WI38 (cell line): ENCODE measurements around the gene MAT2B.
"Not testable (repeated sequence)": the region's sequence is repeated elsewhere in the genome, so short reads cannot be mapped to it uniquely, and the experiment has no call there.

Experiments used
- H3K4me3 ChIP-seq: 2 replicates; pipeline ENCODE4 v1.5.1; 2011; ENCODE audit warnings: low read depth, mild to moderate bottlenecking, control low read depth, low read length
- CTCF ChIP-seq: IDR thresholded peaks from 2 replicates; pipeline ENCODE4 v1.5.1; 2012; ENCODE audit warnings: low read depth, mild to moderate bottlenecking, control low read depth, low read length

The MAT2B gene

GRCh38 chr5:163525096-163525495 is 19.7 kb downstream of the MAT2B start:
- no peak for TF ChIP-seq CTCF
- H3K4me3 ChIP-seq = no peak overlapping the region

GRCh38 chr5:163529698-163530097 is 24.3 kb downstream of the MAT2B start:
- TF ChIP-seq CTCF = no peak
- H3K4me3 ChIP-seq = no peak overlapping the region

GRCh38 chr5:163531272-163531671 is 25.9 kb downstream of the MAT2B start:
- TF ChIP-seq CTCF = no peak
- H3K4me3 ChIP-seq = no peak overlapping the region

GRCh38 chr5:163532171-163533084 is 27.0 kb downstream of the MAT2B start:
- H3K4me3 ChIP-seq = no peak overlapping the region
- no peak for TF ChIP-seq CTCF

GRCh38 chr5:163533223-163533622 is 27.8 kb downstream of the MAT2B start:
- TF ChIP-seq CTCF = no peak
- H3K4me3 ChIP-seq = no peak overlapping the region

- TF ChIP-seq CTCF = no peak
- H3K4me3 ChIP-seq = no peak overlapping the region
Measured at GRCh38 chr5:163534492-163535094, 29.2 kb downstream of the MAT2B start.

- H3K4me3 ChIP-seq = no peak overlapping the region
- TF ChIP-seq CTCF = no peak
Measured at GRCh38 chr5:163535290-163535689, 29.9 kb downstream of the MAT2B start.

GRCh38 chr5:163536442-163536841 is 31.0 kb downstream of the MAT2B start:
- H3K4me3 ChIP-seq = not testable (repeated sequence)
